Measurements from ENCODE around the gene MYEOV. TPM values are rescaled to one million over a fixed set of nuclear protein-coding genes. Genes with fewer than 3 reads are reported as not detected.

MYEOV gene
- 0.08 TPM for polyA plus RNA-seq (2013, experiment 1 of 2)
- 0.04 TPM for polyA plus RNA-seq (2013, experiment 2 of 2)

DNA sequence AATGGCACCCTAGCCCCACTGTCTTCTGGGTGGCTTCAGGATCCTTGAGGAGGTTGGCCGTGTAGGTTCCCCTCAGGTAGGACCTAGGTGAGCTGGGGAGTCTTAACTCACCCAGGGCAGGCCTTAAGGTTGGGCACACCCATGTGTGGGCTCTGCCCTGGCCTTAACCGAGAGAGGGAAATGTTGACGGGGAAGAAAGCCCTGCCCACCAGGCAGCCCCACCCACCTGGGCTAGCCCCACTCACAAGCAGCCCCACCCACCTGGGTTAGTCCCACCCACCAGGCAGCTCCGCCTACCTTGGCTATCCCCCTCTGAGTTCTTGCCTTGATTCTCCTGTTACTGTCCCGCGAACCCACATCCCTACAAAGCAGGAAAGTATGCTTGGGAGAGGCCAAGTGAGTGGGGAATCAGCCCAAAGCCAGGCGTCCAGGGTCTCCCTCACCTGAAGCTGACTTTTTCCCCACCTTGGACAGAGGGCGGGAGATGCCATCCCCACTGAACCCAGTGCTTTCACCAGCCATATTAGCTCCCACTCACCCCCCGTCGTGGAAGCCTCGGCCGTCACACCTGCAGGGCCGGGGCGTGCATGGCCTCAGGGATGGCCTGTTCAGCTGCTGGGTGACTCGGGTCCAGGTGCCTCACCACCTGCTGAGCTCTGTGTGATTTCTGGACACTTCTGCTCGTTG, at the start of gene MYEOV:
Gene MYEOV (plus strand): TSS at position 337 of the 687 bp plus-strand sequence. CDS start 1,200 bp downstream, outside the sequence.
- H3K27me3 ChIP-seq (ENCODE audit: insufficient read depth, low read length, poor library complexity) = no peaks in the 10 kb centered on the region
- H3K4me1 ChIP-seq (ENCODE audit: control insufficient read depth, low read depth, low read length) = no peaks in the 10 kb centered on the region
- H3K79me1 ChIP-seq (ENCODE audit: low read length) = no peaks in the 10 kb centered on the region
- no peaks in the 10 kb centered on the region for H3K79me2 ChIP-seq (ENCODE audit: control insufficient read depth, insufficient read depth, low read length)
- H3K27ac ChIP-seq (ENCODE audit: low read depth, low read length) = no peak within 1 kb of the TSS
- H3K36me3 ChIP-seq (ENCODE audit: control insufficient read depth, insufficient read depth, low read length) = no peaks in the 10 kb centered on the region
- no peak within 1 kb of the TSS for H2AK5ac ChIP-seq (ENCODE audit: low read length)
- peak; percentile 80 for DNase-seq
- H4K8ac ChIP-seq (ENCODE audit: low read depth, low read length) = no peak within 1 kb of the TSS
- H3K56ac ChIP-seq (ENCODE audit: low read length) = no peak within 1 kb of the TSS
- no CpG with 5 or more reads among the region's 16 CpGs for WGBS (ENCODE audit: extremely low coverage, insufficient coverage, low lambda C conversion rate)
- no peak within 1 kb of the TSS for H4K5ac ChIP-seq (ENCODE audit: low read length)
- H3K4ac ChIP-seq (ENCODE audit: low read depth, low read length) = no peak within 1 kb of the TSS
- no peak within 1 kb of the TSS for H3K4me2 ChIP-seq (ENCODE audit: low read length)
- no peak within 1 kb of the TSS for H2BK15ac ChIP-seq (replicated peaks; ENCODE audit: low read depth)
- H3K18ac ChIP-seq (ENCODE audit: low read length) = no peak within 1 kb of the TSS
- no peak within 1 kb of the TSS for H3K23ac ChIP-seq (ENCODE audit: low read length)
- H2BK120ac ChIP-seq (ENCODE audit: low read depth, low read length) = no peak within 1 kb of the TSS
- no peak within 1 kb of the TSS for H3K9ac ChIP-seq (ENCODE audit: low read length)
- H2BK5ac ChIP-seq (ENCODE audit: low read length) = no peak within 1 kb of the TSS
- H3K4me3 ChIP-seq (ENCODE audit: low read length) = no peak within 1 kb of the TSS

DNA sequence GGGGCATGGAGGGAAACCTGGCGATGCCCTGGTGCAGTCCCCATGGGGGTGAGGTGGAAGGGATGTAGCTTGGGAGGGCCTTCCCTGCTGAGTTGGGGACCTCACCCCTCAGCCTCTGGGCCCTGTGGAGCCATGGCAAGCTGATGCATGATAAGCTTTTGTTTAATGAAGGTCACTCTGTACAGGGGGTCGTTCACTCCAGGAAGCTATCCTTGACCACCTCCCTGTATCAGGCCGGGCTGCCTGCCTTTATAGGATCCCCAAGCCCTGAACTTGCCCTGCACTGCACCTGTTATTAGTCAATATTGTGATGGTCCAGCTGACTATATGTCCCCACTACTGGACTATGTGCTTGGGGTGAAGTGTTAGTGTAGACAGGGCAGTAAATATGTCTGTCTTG, 49.7 kb upstream of the MYEOV start:
- no peak overlapping the region for H2BK120ac ChIP-seq (ENCODE audit: low read depth, low read length)
- H3K36me3 ChIP-seq (ENCODE audit: control insufficient read depth, insufficient read depth, low read length) = no peaks in the 10 kb centered on the region
- H2BK15ac ChIP-seq (replicated peaks; ENCODE audit: low read depth) = no peak overlapping the region
- H3K4ac ChIP-seq (ENCODE audit: low read depth, low read length) = no peak overlapping the region
- H3K9ac ChIP-seq (ENCODE audit: low read length) = no peak overlapping the region
- no peak overlapping the region for H3K23ac ChIP-seq (ENCODE audit: low read length)
- WGBS (ENCODE audit: extremely low coverage, insufficient coverage, low lambda C conversion rate) = no CpG with 5 or more reads among the region's 3 CpGs
- H2BK5ac ChIP-seq (ENCODE audit: low read length) = no peak overlapping the region
- no peak for DNase-seq
- no peaks in the 10 kb centered on the region for H3K79me2 ChIP-seq (ENCODE audit: control insufficient read depth, insufficient read depth, low read length)
- H3K4me3 ChIP-seq (ENCODE audit: low read length) = no peak overlapping the region
- no peaks in the 10 kb centered on the region for H3K4me1 ChIP-seq (ENCODE audit: control insufficient read depth, low read depth, low read length)
- H3K4me2 ChIP-seq (ENCODE audit: low read length) = no peak overlapping the region
- H3K27me3 ChIP-seq (ENCODE audit: insufficient read depth, low read length, poor library complexity) = no peaks in the 10 kb centered on the region
- no peak overlapping the region for H3K27ac ChIP-seq (ENCODE audit: low read depth, low read length)
- H4K8ac ChIP-seq (ENCODE audit: low read depth, low read length) = no peak overlapping the region
- no peak overlapping the region for H4K5ac ChIP-seq (ENCODE audit: low read length)
- H3K79me1 ChIP-seq (ENCODE audit: low read length) = no peaks in the 10 kb centered on the region
- H3K56ac ChIP-seq (ENCODE audit: low read length) = no peak overlapping the region
- H3K18ac ChIP-seq (ENCODE audit: low read length) = no peak overlapping the region
- no peak overlapping the region for H2AK5ac ChIP-seq (ENCODE audit: low read length)

DNA sequence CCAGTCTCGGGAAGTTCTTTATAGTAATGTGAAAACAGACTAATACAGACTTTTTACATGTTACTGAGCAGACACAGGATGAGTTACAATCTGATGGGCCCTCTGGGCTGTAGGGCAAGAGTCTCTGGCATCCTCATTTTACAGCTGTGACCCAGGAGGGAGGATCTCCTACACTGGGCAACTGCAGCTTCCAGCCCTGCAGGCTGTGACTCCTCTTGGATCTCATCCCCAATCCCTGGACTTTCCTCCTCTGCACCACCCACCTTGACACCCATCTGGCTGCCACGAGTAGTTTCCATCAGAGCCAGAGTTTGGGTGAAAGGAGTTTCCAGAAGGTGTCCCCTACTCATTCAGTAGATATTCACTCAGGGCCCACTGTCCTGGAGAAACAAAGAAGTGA, 48.9 kb upstream of the MYEOV start:
- Histone ChIP-seq H3K79me2 (ENCODE audit: control insufficient read depth, insufficient read depth, low read length) (no peaks in the 10 kb centered on the region), H3K18ac (ENCODE audit: low read length) (no peak overlapping the region), H3K56ac (ENCODE audit: low read length) (no peak overlapping the region), H3K4ac (ENCODE audit: low read depth, low read length) (no peak overlapping the region), H4K8ac (ENCODE audit: low read depth, low read length) (no peak overlapping the region), H3K23ac (ENCODE audit: low read length) (no peak overlapping the region), H2BK5ac (ENCODE audit: low read length) (no peak overlapping the region), H4K5ac (ENCODE audit: low read length) (no peak overlapping the region), H3K9ac (ENCODE audit: low read length) (no peak overlapping the region), H2AK5ac (ENCODE audit: low read length) (no peak overlapping the region), H3K79me1 (ENCODE audit: low read length) (no peaks in the 10 kb centered on the region), H2BK15ac (replicated peaks; ENCODE audit: low read depth) (no peak overlapping the region), H3K4me2 (ENCODE audit: low read length) (no peak overlapping the region), H3K27ac (ENCODE audit: low read depth, low read length) (no peak overlapping the region), H3K36me3 (ENCODE audit: control insufficient read depth, insufficient read depth, low read length) (no peaks in the 10 kb centered on the region), H3K27me3 (ENCODE audit: insufficient read depth, low read length, poor library complexity) (no peaks in the 10 kb centered on the region), H3K4me3 (ENCODE audit: low read length) (no peak overlapping the region), H3K4me1 (ENCODE audit: control insufficient read depth, low read depth, low read length) (peaks cover 3% of the 10 kb centered on the region), H2BK120ac (ENCODE audit: low read depth, low read length) (no peak overlapping the region)
- no peak for DNase-seq
- WGBS (ENCODE audit: extremely low coverage, insufficient coverage, low lambda C conversion rate) = no CpG with 5 or more reads among the region's 2 CpGs

DNA sequence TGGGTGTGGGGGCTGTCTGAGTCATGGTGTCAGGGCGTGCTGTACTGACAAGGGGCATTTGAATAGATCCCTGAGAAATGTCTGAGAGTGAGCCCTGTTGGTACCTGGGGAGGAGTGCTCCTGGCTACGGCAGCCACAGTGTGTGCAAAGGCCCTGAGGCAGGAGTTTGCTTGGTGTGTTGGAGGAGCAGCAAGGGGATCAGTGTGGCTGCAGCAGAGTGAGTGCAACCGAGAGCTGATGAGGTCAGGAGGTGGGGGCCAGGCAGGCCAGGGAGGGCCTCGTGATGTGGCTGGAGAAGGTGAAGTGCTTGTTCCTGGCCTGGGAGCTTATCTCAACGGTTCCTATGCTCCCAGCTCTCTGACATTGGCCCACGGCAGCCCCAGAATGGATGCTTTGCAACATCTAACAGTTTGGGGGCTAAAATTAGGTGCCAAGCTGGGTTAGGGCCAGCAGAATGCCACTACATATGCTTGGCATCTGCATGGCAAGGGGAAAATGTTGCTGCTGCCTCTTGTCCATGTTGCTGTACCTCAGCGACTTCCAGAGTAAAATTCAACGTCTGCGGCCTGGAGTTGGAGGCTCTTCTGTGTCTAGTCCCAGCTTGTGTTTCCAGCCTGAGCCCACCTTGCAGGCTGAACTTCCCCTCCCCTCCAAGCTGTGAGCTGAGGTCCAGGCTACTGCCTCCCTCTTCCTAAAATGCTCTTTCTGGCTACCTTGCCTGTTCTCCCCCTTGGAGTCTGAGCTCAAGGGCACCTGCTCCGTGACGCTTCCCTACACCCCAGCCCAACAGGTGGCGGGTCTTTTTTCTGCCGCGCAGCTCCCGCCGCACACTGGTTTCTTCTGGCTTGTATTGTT, 48.2 kb upstream of the MYEOV start:
- Histone ChIP-seq H3K4me2 (ENCODE audit: low read length) (no peak overlapping the region), H2BK5ac (ENCODE audit: low read length) (no peak overlapping the region), H3K4me1 (ENCODE audit: control insufficient read depth, low read depth, low read length) (peaks cover 3% of the 10 kb centered on the region), H3K23ac (ENCODE audit: low read length) (no peak overlapping the region), H3K79me2 (ENCODE audit: control insufficient read depth, insufficient read depth, low read length) (no peaks in the 10 kb centered on the region), H3K4ac (ENCODE audit: low read depth, low read length) (no peak overlapping the region), H2AK5ac (ENCODE audit: low read length) (no peak overlapping the region), H3K18ac (ENCODE audit: low read length) (no peak overlapping the region), H3K27me3 (ENCODE audit: insufficient read depth, low read length, poor library complexity) (no peaks in the 10 kb centered on the region), H4K5ac (ENCODE audit: low read length) (no peak overlapping the region), H3K56ac (ENCODE audit: low read length) (no peak overlapping the region), H2BK120ac (ENCODE audit: low read depth, low read length) (no peak overlapping the region), H3K27ac (ENCODE audit: low read depth, low read length) (no peak overlapping the region), H3K36me3 (ENCODE audit: control insufficient read depth, insufficient read depth, low read length) (no peaks in the 10 kb centered on the region), H4K8ac (ENCODE audit: low read depth, low read length) (no peak overlapping the region), H2BK15ac (replicated peaks; ENCODE audit: low read depth) (no peak overlapping the region), H3K4me3 (ENCODE audit: low read length) (no peak overlapping the region), H3K9ac (ENCODE audit: low read length) (no peak overlapping the region), H3K79me1 (ENCODE audit: low read length) (no peaks in the 10 kb centered on the region)
- DNase-seq = no peak
- no CpG with 5 or more reads among the region's 16 CpGs for WGBS (ENCODE audit: extremely low coverage, insufficient coverage, low lambda C conversion rate)

DNA sequence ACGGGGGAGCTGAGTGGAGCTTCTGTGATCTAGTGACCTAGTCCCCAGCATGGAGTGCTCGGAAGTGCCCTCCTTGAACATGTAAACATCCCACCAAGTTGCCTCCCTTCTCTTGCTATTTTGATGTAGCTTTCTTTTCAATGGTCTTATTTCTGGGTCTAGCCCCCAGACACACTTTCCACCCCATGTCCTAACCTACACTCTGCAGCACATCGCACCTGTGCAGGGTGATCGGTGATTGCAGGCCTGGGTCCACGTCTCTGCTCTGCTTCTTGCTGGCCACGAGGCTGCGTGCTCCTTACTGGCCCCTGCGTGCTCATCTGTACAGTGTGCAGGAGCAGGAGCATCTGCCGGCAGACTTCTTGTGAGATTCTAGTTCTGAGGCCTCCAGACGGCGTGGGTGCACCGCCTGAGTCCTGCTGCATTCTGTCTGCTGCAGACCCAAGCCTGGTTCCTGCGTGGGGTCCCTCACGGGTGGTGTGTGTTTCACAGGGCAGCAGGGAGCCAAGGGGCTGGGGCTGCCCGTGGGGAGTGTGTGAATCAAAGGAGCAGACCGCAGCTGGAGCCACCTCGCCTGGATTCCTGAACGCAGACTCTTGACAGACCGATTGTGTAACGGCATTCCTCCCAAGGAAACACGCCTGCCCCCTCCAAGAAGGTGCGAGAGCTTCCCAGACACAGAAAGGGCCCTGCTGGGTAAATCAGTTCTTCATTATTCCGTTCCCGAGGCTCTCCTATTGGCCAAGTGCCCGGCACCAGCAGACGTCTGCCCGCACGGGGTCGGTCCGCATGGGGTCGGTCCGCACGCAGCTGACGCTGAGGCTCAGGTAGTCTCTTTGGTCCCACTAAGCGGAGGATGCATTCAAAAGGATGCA, 44.4 kb upstream of the MYEOV start:
- no peaks in the 10 kb centered on the region for H3K79me2 ChIP-seq (ENCODE audit: control insufficient read depth, insufficient read depth, low read length)
- H3K9ac ChIP-seq (ENCODE audit: low read length) = no peak overlapping the region
- H2BK15ac ChIP-seq (replicated peaks; ENCODE audit: low read depth) = no peak overlapping the region
- no peaks in the 10 kb centered on the region for H3K79me1 ChIP-seq (ENCODE audit: low read length)
- no peaks in the 10 kb centered on the region for H3K27me3 ChIP-seq (ENCODE audit: insufficient read depth, low read length, poor library complexity)
- no peak overlapping the region for H2AK5ac ChIP-seq (ENCODE audit: low read length)
- no peak overlapping the region for H3K4me3 ChIP-seq (ENCODE audit: low read length)
- no peaks in the 10 kb centered on the region for H3K36me3 ChIP-seq (ENCODE audit: control insufficient read depth, insufficient read depth, low read length)
- H2BK120ac ChIP-seq (ENCODE audit: low read depth, low read length) = no peak overlapping the region
- peak; percentile 89 for DNase-seq
- H3K18ac ChIP-seq (ENCODE audit: low read length) = no peak overlapping the region
- peaks cover 3% of the 10 kb centered on the region for H3K4me1 ChIP-seq (ENCODE audit: control insufficient read depth, low read depth, low read length)
- H3K56ac ChIP-seq (ENCODE audit: low read length) = peak overlapping the region; percentile 49
- H4K5ac ChIP-seq (ENCODE audit: low read length) = no peak overlapping the region
- H3K27ac ChIP-seq (ENCODE audit: low read depth, low read length) = no peak overlapping the region
- no peak overlapping the region for H3K23ac ChIP-seq (ENCODE audit: low read length)
- no CpG with 5 or more reads among the region's 35 CpGs for WGBS (ENCODE audit: extremely low coverage, insufficient coverage, low lambda C conversion rate)
- H2BK5ac ChIP-seq (ENCODE audit: low read length) = no peak overlapping the region
- no peak overlapping the region for H3K4me2 ChIP-seq (ENCODE audit: low read length)
- no peak overlapping the region for H4K8ac ChIP-seq (ENCODE audit: low read depth, low read length)
- H3K4ac ChIP-seq (ENCODE audit: low read depth, low read length) = no peak overlapping the region

Data from mesendoderm (in vitro differentiated cells).